Nephron (organoid): ENCODE results near the gene BHLHE23.

Experiments used
- H3K27ac Mint-ChIP-seq, 3 experiments: 2 replicates each; pipeline ENCODE4 v1.8.0; 2020; ENCODE audit warnings: mixed read lengths in 3 of 3, mild to moderate bottlenecking in 2 of 3, moderate library complexity in 1 of 3
- H3K27me3 Mint-ChIP-seq: 2 replicates; pipeline ENCODE4 v1.8.0; 2021; ENCODE audit warnings: low read depth, mild to moderate bottlenecking, moderate library complexity, mixed read lengths
- H3K36me3 Mint-ChIP-seq: 2 replicates; pipeline ENCODE4 v1.8.0; 2020; ENCODE audit warnings: low read depth, mixed read lengths
- H3K4me1 Mint-ChIP-seq: 2 replicates; pipeline ENCODE4 v1.8.0; 2020; ENCODE audit warnings: mixed read lengths
- H3K4me3 Mint-ChIP-seq, 3 experiments: 2 replicates each; pipeline ENCODE4 v1.8.0; 2020; ENCODE audit warnings: mild to moderate bottlenecking in 3 of 3, mixed read lengths in 3 of 3, moderate library complexity in 2 of 3
- H3K9me3 Mint-ChIP-seq: 2 replicates; pipeline ENCODE4 v1.8.0; 2020; ENCODE audit warnings: mixed read lengths
- CTCF ChIP-seq, 3 experiments: fragments of 200-600 bp; sonication (generic); IDR thresholded peaks; one replicate each; pipeline ENCODE4 v1.5.0; 2021; ENCODE audit warnings: antibody characterized with exemption in 3 of 3; ENCODE audit not compliant: unreplicated experiment in 3 of 3

The BHLHE23 gene

GRCh38 chr20:63045401-63045800 lies 38.6 kb upstream of the BHLHE23 start:
- no peak for TF ChIP-seq CTCF (IDR thresholded peaks at IDR 0.05; ENCODE audit: unreplicated experiment in 3 of 3)
- no peaks in the 10 kb centered on the region for H3K36me3 Mint-ChIP-seq
- H3K9me3 Mint-ChIP-seq = no peaks in the 10 kb centered on the region
- no peak overlapping the region for H3K4me3 Mint-ChIP-seq
- H3K4me1 Mint-ChIP-seq = no peaks in the 10 kb centered on the region
- H3K27ac Mint-ChIP-seq = no peak overlapping the region
- H3K27me3 Mint-ChIP-seq = peaks cover 40% of the 10 kb centered on the region

DNA sequence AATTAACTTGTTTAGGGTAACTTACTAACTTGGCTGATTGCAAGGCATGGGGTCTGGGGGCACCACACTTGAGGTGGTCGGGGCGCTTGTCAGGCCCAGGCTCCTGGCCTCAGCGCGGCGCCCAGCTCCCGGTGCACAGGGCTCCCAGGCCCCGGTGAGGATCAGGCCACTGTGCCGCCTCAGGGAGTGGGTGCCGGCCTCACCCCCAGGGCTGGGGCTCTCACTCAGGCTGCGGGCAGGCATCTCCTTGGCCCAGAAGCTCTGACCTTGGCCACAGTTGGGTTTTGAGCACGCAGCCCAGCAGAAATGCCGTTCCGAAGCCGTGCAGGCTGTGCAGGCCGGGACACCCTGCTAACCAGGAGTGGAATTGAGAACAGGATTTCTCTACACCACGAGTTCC lies 37.8 kb upstream of the BHLHE23 start:
- H3K27ac Mint-ChIP-seq = no peak overlapping the region
- H3K36me3 Mint-ChIP-seq = no peaks in the 10 kb centered on the region
- H3K9me3 Mint-ChIP-seq = no peaks in the 10 kb centered on the region
- H3K4me1 Mint-ChIP-seq = no peaks in the 10 kb centered on the region
- no peak overlapping the region for H3K4me3 Mint-ChIP-seq
- TF ChIP-seq CTCF (IDR thresholded peaks at IDR 0.05; ENCODE audit: unreplicated experiment in 3 of 3) = no peak
- peaks cover 48% of the 10 kb centered on the region for H3K27me3 Mint-ChIP-seq

DNA sequence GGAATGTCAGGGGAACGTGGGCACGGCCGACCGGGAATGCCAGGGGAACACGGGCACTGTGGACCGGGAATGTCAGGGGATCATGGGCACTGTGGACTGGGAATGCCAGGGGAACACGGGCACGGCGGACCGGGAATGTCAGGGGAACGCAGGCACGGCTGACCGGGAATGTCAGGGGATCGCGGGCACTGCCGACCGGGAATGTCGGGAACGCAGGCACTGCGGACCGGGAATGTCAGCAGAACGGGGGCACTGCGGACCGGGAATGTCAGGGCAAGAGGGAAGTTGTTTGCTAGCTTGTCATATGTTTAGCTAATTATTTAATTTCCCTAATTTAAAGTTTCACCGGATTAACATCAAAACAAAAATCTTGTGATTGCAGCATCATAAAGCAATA lies 37.4 kb upstream of the BHLHE23 start:
- H3K36me3 Mint-ChIP-seq = no peaks in the 10 kb centered on the region
- no peak overlapping the region for H3K27ac Mint-ChIP-seq
- H3K9me3 Mint-ChIP-seq = no peaks in the 10 kb centered on the region
- H3K4me1 Mint-ChIP-seq = no peaks in the 10 kb centered on the region
- H3K27me3 Mint-ChIP-seq = peaks cover 52% of the 10 kb centered on the region
- H3K4me3 Mint-ChIP-seq = no peak overlapping the region
- TF ChIP-seq CTCF (IDR thresholded peaks at IDR 0.05; ENCODE audit: unreplicated experiment in 3 of 3) = no peak

- Mint-ChIP-seq H3K36me3 (no peaks in the 10 kb centered on the region), H3K27me3 (peaks cover 59% of the 10 kb centered on the region), H3K4me1 (no peaks in the 10 kb centered on the region), H3K27ac (no peak overlapping the region), H3K9me3 (no peaks in the 10 kb centered on the region), H3K4me3 (no peak overlapping the region)
- no peak for TF ChIP-seq CTCF (IDR thresholded peaks at IDR 0.05; ENCODE audit: unreplicated experiment in 3 of 3)
Measured at GRCh38 chr20:63043348-63044203, 36.8 kb upstream of the BHLHE23 start.

DNA sequence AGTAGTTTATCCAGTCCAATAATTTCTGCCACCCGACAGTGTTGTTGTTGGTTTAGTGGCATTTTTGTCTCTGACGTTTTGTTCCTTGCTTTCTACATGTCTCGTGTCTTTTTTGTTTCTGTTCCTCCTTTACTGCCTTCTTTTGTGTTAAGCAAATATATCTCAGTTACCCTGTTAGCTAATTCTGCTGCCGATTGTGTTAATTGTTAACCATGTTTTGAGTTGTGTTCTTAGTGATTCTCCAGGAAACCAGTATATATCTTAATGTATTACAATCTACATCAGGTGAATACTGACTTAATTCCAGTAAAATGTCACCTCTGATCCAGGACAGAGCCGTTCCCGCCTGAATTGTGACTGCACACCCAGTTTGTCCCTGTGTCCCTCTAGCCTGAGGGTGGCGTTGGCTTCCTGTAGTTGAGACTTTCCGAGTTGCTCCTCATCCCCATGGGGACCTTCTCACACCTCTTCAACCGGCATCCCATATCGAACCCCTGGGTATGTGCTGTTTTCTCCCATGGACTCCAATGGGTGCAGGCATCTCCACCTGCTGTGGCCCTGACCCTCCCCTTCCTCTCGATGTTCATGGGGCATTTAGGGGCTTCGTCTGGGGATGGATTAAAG lies 35.8 kb upstream of the BHLHE23 start:
- Mint-ChIP-seq H3K9me3 (no peaks in the 10 kb centered on the region), H3K4me3 (no peak overlapping the region), H3K4me1 (no peaks in the 10 kb centered on the region), H3K36me3 (no peaks in the 10 kb centered on the region), H3K27me3 (peaks cover 67% of the 10 kb centered on the region), H3K27ac (no peak overlapping the region)
- TF ChIP-seq CTCF (IDR thresholded peaks at IDR 0.05; ENCODE audit: unreplicated experiment in 3 of 3) = no peak
